H1 (cell line): ENCODE measurements around the gene SLC25A11. TPM values are rescaled to one million over a fixed set of nuclear protein-coding genes. Genes with fewer than 3 reads are reported as not detected.

Experiments used
- CTCF ChIA-PET: fragments of 300-600 bp; sonication (Branson Sonifier 250); formaldehyde crosslinking; loops from one replicate; lab custom pipeline; 2021; ENCODE audit not compliant: partially characterized antibody; lab: Charles Lee
- POLR2A ChIA-PET: fragments of 300-600 bp; sonication (Branson Sonifier 250); formaldehyde crosslinking; loops from one replicate; lab custom pipeline; 2021; ENCODE audit warnings: inconsistent platforms; ENCODE audit not compliant: partially characterized antibody; lab: Charles Lee
- DNase-seq, 2 experiments: peaks; one replicate each; pipeline versions ENCODE4 v3.0.0 to v3.0.0-alpha.2; 2010 to 2022; ENCODE audit warnings: low spot score in 2 of 2, low read depth in 1 of 2, mixed read lengths in 1 of 2
- FAIRE-seq: peaks from 2 replicates; lab custom pipeline; 2011; peaks lifted over from hg19 to GRCh38; lab: Jason Lieb, UNC
- H2AFZ ChIP-seq: 2 replicates; pipeline ENCODE4 v1.8.1; 2012; ENCODE audit warnings: low read length, inconsistent platforms
- H2AK5ac ChIP-seq: 2 replicates; pipeline ENCODE4 v1.6.1; 2013; ENCODE audit warnings: low read depth, low read length
- H2BK120ac ChIP-seq: replicated peaks from 2 replicates; pipeline ENCODE3; 2013; ENCODE audit warnings: low read depth, low read length, inconsistent platforms
- H2BK12ac ChIP-seq: 2 replicates; pipeline ENCODE4 v1.6.1; 2013; ENCODE audit warnings: low read depth, low read length
- H2BK15ac ChIP-seq: 2 replicates; pipeline ENCODE4 v1.6.1; 2013; ENCODE audit warnings: low read length
- H2BK20ac ChIP-seq: 2 replicates; pipeline ENCODE4 v1.6.1; 2013; ENCODE audit warnings: low read length
- H2BK5ac ChIP-seq: 2 replicates; pipeline ENCODE4 v1.6.1; 2013; ENCODE audit warnings: low read depth, low read length
- H3K14ac ChIP-seq: 2 replicates; pipeline ENCODE4 v1.6.1; 2013; ENCODE audit warnings: inconsistent platforms; ENCODE audit not compliant: insufficient read length
- H3K18ac ChIP-seq: 2 replicates; pipeline ENCODE4 v1.6.1; 2013; ENCODE audit warnings: low read length; ENCODE audit errors: extremely low read depth
- H3K23ac ChIP-seq: 2 replicates; pipeline ENCODE4 v1.6.1; 2013; ENCODE audit warnings: inconsistent platforms; ENCODE audit not compliant: insufficient read length
- H3K23me2 ChIP-seq: 2 replicates; pipeline ENCODE4 v1.6.1; 2013; ENCODE audit warnings: low read depth, low read length
- H3K27ac ChIP-seq: 2 replicates; pipeline ENCODE4 v1.6.1; 2011; ENCODE audit warnings: low read depth, low read length, inconsistent platforms
- H3K27me3 ChIP-seq, 4 experiments: replicated peaks in 1 of 4; 1 replicate in 1 of 4; 2 replicates in 3 of 4; pipeline versions ENCODE4 v1.6.1 to v1.8.1; 2011 to 2013; ENCODE audit warnings: low read length in 3 of 4, mild to moderate bottlenecking in 3 of 4, inconsistent platforms in 2 of 4, mixed read lengths in 2 of 4, moderate library complexity in 1 of 4; ENCODE audit not compliant: control insufficient read depth in 3 of 4, insufficient read depth in 3 of 4; ENCODE audit errors: extremely low read depth in 1 of 4
- H3K36me3 ChIP-seq, 4 experiments: 2 replicates each; pipeline versions ENCODE4 v1.6.1 to v1.8.1; 2011 to 2013; ENCODE audit warnings: mild to moderate bottlenecking in 4 of 4, low read length in 3 of 4, moderate library complexity in 2 of 4, control low read depth in 1 of 4, inconsistent platforms in 1 of 4; ENCODE audit not compliant: insufficient read depth in 4 of 4, control insufficient read depth in 2 of 4
- H3K4ac ChIP-seq: replicated peaks from 2 replicates; pipeline ENCODE3; 2013; ENCODE audit warnings: low read length, low read depth, mixed read lengths, inconsistent platforms; ENCODE audit not compliant: insufficient read length
- H3K4me1 ChIP-seq, 4 experiments: replicated peaks in 1 of 4; 1 replicate in 1 of 4; 2 replicates in 3 of 4; pipeline versions ENCODE4 v1.6.1 to v1.8.1; 2011 to 2013; ENCODE audit warnings: low read length in 3 of 4, inconsistent platforms in 2 of 4, mixed read lengths in 1 of 4; ENCODE audit not compliant: insufficient read depth in 4 of 4, control insufficient read depth in 3 of 4
- H3K4me2 ChIP-seq, 2 experiments: 2 replicates each; pipeline versions ENCODE4 v1.6.1 to v1.8.1; 2011 to 2013; ENCODE audit warnings: low read depth in 2 of 2, low read length in 2 of 2, control low read depth in 1 of 2, inconsistent platforms in 1 of 2, mild to moderate bottlenecking in 1 of 2; ENCODE audit not compliant: insufficient read depth in 1 of 2
- H3K4me3 ChIP-seq, 4 experiments: fragments of 200-600, 300-600 bp in 1 of 4; sonication (generic), shearing (Covaris generic), sonication (Bioruptor Twin) in 1 of 4; 2 replicates each; pipeline versions ENCODE4 v1.5.1 to v1.8.1; 2011 to 2016; ENCODE audit warnings: low read length in 4 of 4, low read depth in 3 of 4, control low read depth in 2 of 4, inconsistent platforms in 2 of 4, mild to moderate bottlenecking in 2 of 4, mixed read lengths in 1 of 4, moderate library complexity in 1 of 4; ENCODE audit not compliant: insufficient read depth in 2 of 4; ENCODE audit errors: extremely low read depth in 1 of 4
- H3K56ac ChIP-seq: replicated peaks from 2 replicates; pipeline ENCODE3; 2013; ENCODE audit warnings: low read depth, mild to moderate bottlenecking, mixed read lengths, low read length, inconsistent platforms; ENCODE audit not compliant: insufficient read length
- H3K79me1 ChIP-seq: 2 replicates; pipeline ENCODE4 v1.6.1; 2013; ENCODE audit warnings: low read depth, low read length, control low read depth
- H3K79me2 ChIP-seq, 2 experiments: 2 replicates each; pipeline versions ENCODE4 v1.6.1 to v1.8.1; 2012 to 2013; ENCODE audit warnings: low read length in 2 of 2, mild to moderate bottlenecking in 2 of 2, inconsistent platforms in 1 of 2; ENCODE audit not compliant: insufficient read depth in 2 of 2, control insufficient read depth in 1 of 2
- H3K9ac ChIP-seq, 4 experiments: replicated peaks in 1 of 4; 1 replicate in 1 of 4; 2 replicates in 3 of 4; pipeline versions ENCODE4 v1.6.1 to v1.8.1; 2011 to 2013; ENCODE audit warnings: low read depth in 3 of 4, low read length in 3 of 4, control low read depth in 2 of 4, mild to moderate bottlenecking in 2 of 4, moderate library complexity in 2 of 4, inconsistent platforms in 1 of 4; ENCODE audit errors: extremely low read depth in 1 of 4
- H3K9me3 ChIP-seq, 2 experiments: 2 replicates each; pipeline versions ENCODE4 v1.6.1 to v1.8.1; 2012 to 2013; ENCODE audit warnings: mild to moderate bottlenecking in 2 of 2, moderate library complexity in 2 of 2, control low read depth in 1 of 2, inconsistent platforms in 1 of 2, low read depth in 1 of 2, low read length in 1 of 2, mixed read lengths in 1 of 2; ENCODE audit not compliant: insufficient read depth in 2 of 2
- H4K20me1 ChIP-seq, 2 experiments: replicated peaks in 1 of 2; 2 replicates each; pipeline versions ENCODE3 to v1.8.1; 2011 to 2013; ENCODE audit warnings: inconsistent platforms in 2 of 2, low read length in 2 of 2, mild to moderate bottlenecking in 1 of 2; ENCODE audit not compliant: insufficient read depth in 2 of 2, control insufficient read depth in 1 of 2
- H4K5ac ChIP-seq: 2 replicates; pipeline ENCODE4 v1.6.1; 2013; ENCODE audit warnings: low read length, low read depth, mixed read lengths, inconsistent platforms; ENCODE audit not compliant: insufficient read length
- H4K8ac ChIP-seq: 2 replicates; pipeline ENCODE4 v1.8.0; 2013; ENCODE audit warnings: mild to moderate bottlenecking, moderate library complexity, low read length, inconsistent platforms; ENCODE audit not compliant: insufficient read depth; ENCODE audit errors: extremely low read depth
- H4K91ac ChIP-seq: replicated peaks from 2 replicates; pipeline ENCODE3; 2013; ENCODE audit warnings: low read length, mixed read lengths, inconsistent platforms; ENCODE audit not compliant: insufficient read length
- CREB1 ChIP-seq: IDR thresholded peaks from 2 replicates; pipeline ENCODE4 v1.6.1; 2012; ENCODE audit warnings: inconsistent platforms
- GABPA ChIP-seq: IDR thresholded peaks from 2 replicates; pipeline ENCODE4 v1.6.1; 2011; ENCODE audit warnings: mild to moderate bottlenecking, low read length, moderate library complexity, borderline replicate concordance; ENCODE audit not compliant: insufficient read depth
- GTF2F1 ChIP-seq: IDR thresholded peaks from 2 replicates; pipeline ENCODE4 v1.6.1; 2012; ENCODE audit warnings: low read depth, low read length, improper control_type of control experiment, borderline replicate concordance
- NANOG ChIP-seq: IDR thresholded peaks from 2 replicates; pipeline ENCODE4 v1.6.1; 2011; ENCODE audit warnings: low read length, low read depth, mild to moderate bottlenecking, inconsistent platforms; ENCODE audit not compliant: insufficient read depth, poor library complexity, severe bottlenecking
- RAD21 ChIP-seq, 2 experiments: IDR thresholded peaks in 1 of 2; conservative IDR thresholded peaks in 1 of 2; 2 replicates each; pipeline ENCODE4 v1.6.1; 2011; ENCODE audit warnings: low read depth in 2 of 2, low read length in 2 of 2, improper control_type of control experiment in 1 of 2, inconsistent platforms in 1 of 2, mild to moderate bottlenecking in 1 of 2, moderate library complexity in 1 of 2
- SIRT6 ChIP-seq: IDR thresholded peaks from one replicate; pipeline ENCODE4 v1.7.1; 2012; ENCODE audit warnings: low read length, inconsistent platforms
- TCF12 ChIP-seq: IDR thresholded peaks from 2 replicates; pipeline ENCODE4 v1.6.1; 2011; ENCODE audit warnings: low read depth, mild to moderate bottlenecking, low read length
- WGBS, 2 experiments: shearing (Covaris generic) in 1 of 2; methylation state at CpG; one replicate each; pipeline versions ENCODE4 v1.1.6 to v1.1.7; 2013 to 2015; ENCODE audit warnings: low lambda C conversion rate in 2 of 2, mixed read lengths in 2 of 2, inconsistent platforms in 1 of 2, low coverage in 1 of 2, missing lambda C conversion rate in 1 of 2; ENCODE audit not compliant: insufficient replicate concordance in 2 of 2, insufficient coverage in 1 of 2, insufficient read length in 1 of 2; ENCODE audit errors: extremely low coverage in 1 of 2, missing lambda C conversion rate in 1 of 2; 5-methylcytosine and 5-hydroxymethylcytosine counted together
- polyA plus RNA-seq, 7 experiments: library from polyadenylated mRNA; depleted of rRNA in 3 of 7; stranded (reverse) in 5 of 7; unstranded in 2 of 7; fragments of >200 nt in 5 of 7; fragments of 200-250 nt in 2 of 7; gene quantifications; 1 replicate in 5 of 7; 2 replicates in 1 of 7; 4 replicates in 1 of 7; pipeline versions ENCODE4 v1.2.1 to v1.2.3, GENCODE V29; 2011 to 2013; ENCODE audit warnings: missing spikeins in 2 of 7, mixed read lengths in 2 of 7
- total RNA-seq: library from RNA; stranded (reverse); fragmentation: NEBNext Ultra II Directional; extraction: Animal tissue kit (Norgen Biotek cat#: 25700); gene quantifications from 2 replicates; pipeline ENCODE4 v1.2.1, GENCODE V29; 2021
- TF ChIP-seq, protein P1 (sequence below), 3 experiments: IDR thresholded peaks; 1 replicate in 2 of 3; 2 replicates in 1 of 3; pipeline versions ENCODE4 v1.5.1 to v1.6.1; 2011; ENCODE audit warnings: low read length in 3 of 3, mild to moderate bottlenecking in 3 of 3, inconsistent platforms in 2 of 3, low read depth in 1 of 3, moderate library complexity in 1 of 3; ENCODE audit not compliant: insufficient read depth in 1 of 3; ENCODE audit errors: control extremely low read depth in 1 of 3

Gene SLC25A11
- total and polyA plus RNA-seq, 2 of the 8 experiments (the other 6 are each of a cell fraction or from before 2014, with no cell fraction given): 55.9 to 97.0 TPM

DNA sequence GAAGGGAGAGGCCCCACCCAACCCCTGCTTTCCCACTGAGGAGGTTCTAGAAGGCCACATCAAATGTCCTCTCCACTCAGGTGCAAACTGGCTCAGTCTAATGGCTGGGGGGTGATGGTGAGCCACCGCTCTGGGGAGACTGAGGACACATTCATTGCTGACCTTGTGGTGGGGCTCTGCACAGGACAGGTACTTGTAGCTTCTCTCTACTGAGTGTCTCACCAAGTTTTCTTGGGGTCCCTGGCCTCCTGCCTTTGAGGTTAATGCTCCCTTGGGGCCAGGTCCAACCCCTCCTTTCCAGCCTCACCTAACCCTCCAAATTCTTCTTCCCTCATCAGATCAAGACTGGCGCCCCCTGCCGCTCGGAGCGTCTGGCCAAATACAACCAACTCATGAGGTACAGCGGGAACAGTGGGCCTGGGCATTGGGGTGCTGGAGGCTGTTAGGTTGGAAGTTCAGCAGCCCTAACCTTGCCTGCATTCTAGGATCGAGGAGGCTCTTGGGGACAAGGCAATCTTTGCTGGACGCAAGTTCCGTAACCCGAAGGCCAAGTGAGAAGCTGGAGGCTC is 16.7 kb upstream of the SLC25A11 start:
- FAIRE-seq: peak; percentile 32
- 64% methylated on average over 10 of the region's 10 CpGs; no CpG with 5 or more reads in 1 of the 2 experiments for WGBS, 2 experiments

More for the DNA sequence above, 16.7 kb upstream of the SLC25A11 start:
- no peak overlapping the region for H2AFZ ChIP-seq
- ChIA-PET POLR2A (interaction anchor here (0.9 to 32.4 kb wide), 5 partner anchors 4 to 48 kb away, joined by 3 to 987 read pairs (median 5); partner anchors contain the start of genes ENO3, INCA1, KIF1C and PFN1), CTCF (interaction anchor here (0.8 to 5.0 kb wide), 16 partner anchors 10 to 133 kb away, joined by 3 to 32 read pairs (median 4); partner anchors contain the start of genes RNF167, SLC25A11 and SPAG7)
- no peak overlapping the region for H3K18ac ChIP-seq
- no peak overlapping the region for H3K4ac ChIP-seq
- H2BK5ac ChIP-seq: no peak overlapping the region
- no peaks in the 10 kb centered on the region for H3K27me3 ChIP-seq
- no peak overlapping the region for H3K9ac ChIP-seq
- H4K91ac ChIP-seq: no peak overlapping the region
- H4K8ac ChIP-seq: no peak overlapping the region
- peaks cover 0 to 2% (median 0%) of the 10 kb centered on the region in 4 experiments; a peak in 2 of 8 replicates for H3K36me3 ChIP-seq
- no peak overlapping the region for H3K4me3 ChIP-seq
- no peaks in the 10 kb centered on the region for H3K9me3 ChIP-seq
- no peak overlapping the region for H2BK12ac ChIP-seq
- TF ChIP-seq TCF12 (no peak), GABPA (no peak), NANOG (no peak), CREB1 (peak; percentile 25; the same call in 1 of the 2 replicates), SIRT6 (no peak), RAD21 (IDR thresholded peaks at IDR 0.05 in 1 of 2, conservative IDR thresholded peaks at IDR 0.05 in 1 of 2; ENCODE audit: low read depth in 2 of 2, low read length in 2 of 2) (peak; percentile 25 to 46; a peak in 3 of 4 replicates), GTF2F1 (no peak)
- TF ChIP-seq, protein P1, sequence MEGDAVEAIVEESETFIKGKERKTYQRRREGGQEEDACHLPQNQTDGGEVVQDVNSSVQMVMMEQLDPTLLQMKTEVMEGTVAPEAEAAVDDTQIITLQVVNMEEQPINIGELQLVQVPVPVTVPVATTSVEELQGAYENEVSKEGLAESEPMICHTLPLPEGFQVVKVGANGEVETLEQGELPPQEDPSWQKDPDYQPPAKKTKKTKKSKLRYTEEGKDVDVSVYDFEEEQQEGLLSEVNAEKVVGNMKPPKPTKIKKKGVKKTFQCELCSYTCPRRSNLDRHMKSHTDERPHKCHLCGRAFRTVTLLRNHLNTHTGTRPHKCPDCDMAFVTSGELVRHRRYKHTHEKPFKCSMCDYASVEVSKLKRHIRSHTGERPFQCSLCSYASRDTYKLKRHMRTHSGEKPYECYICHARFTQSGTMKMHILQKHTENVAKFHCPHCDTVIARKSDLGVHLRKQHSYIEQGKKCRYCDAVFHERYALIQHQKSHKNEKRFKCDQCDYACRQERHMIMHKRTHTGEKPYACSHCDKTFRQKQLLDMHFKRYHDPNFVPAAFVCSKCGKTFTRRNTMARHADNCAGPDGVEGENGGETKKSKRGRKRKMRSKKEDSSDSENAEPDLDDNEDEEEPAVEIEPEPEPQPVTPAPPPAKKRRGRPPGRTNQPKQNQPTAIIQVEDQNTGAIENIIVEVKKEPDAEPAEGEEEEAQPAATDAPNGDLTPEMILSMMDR (IDR thresholded peaks at IDR 0.05; ENCODE audit: control extremely low read depth in 1 of 3, insufficient read depth in 1 of 3, low read depth in 1 of 3, low read length in 3 of 3): peak; percentile 59 to 74 (median 71)
- no peak overlapping the region for H4K5ac ChIP-seq
- no peak overlapping the region for H3K14ac ChIP-seq
- peaks cover 0 to 3% of the 10 kb centered on the region in 2 experiments for H4K20me1 ChIP-seq
- no peak overlapping the region for H2BK15ac ChIP-seq
- 0 out of 2 replicates have a peak, but pooled peaks cover 2% of the 10 kb centered on the region for H3K79me1 ChIP-seq
- no peaks in the 10 kb centered on the region; a peak in 1 of 4 replicates for H3K79me2 ChIP-seq
- no peak overlapping the region for H3K56ac ChIP-seq
- no peak overlapping the region for H2AK5ac ChIP-seq
- no peak overlapping the region for H2BK120ac ChIP-seq
- peaks cover 0 to 14% (median 8%) of the 10 kb centered on the region in 4 experiments; a peak in 5 of 7 replicates for H3K4me1 ChIP-seq
- no peaks in the 10 kb centered on the region for H3K23me2 ChIP-seq
- no peak overlapping the region for H2BK20ac ChIP-seq
- no peak overlapping the region for H3K27ac ChIP-seq
- DNase-seq: peak in 1 of 2 experiments; percentile 93
- H3K4me2 ChIP-seq: no peak overlapping the region
- no peak overlapping the region for H3K23ac ChIP-seq
